GM18909 (cell line): ENCODE results near the gene RAI1.

Experiments
- ATAC-seq: cut with Tn5 transposase; IDR thresholded peaks from one replicate; pipeline ENCODE4 v1.9.1; 2021; ENCODE audit warnings: mild to moderate bottlenecking; ENCODE audit not compliant: unreplicated experiment, poor library complexity

Gene RAI1

GRCh38 chr17:17779015-17779611, 97.9 kb downstream of the RAI1 start:
- no peak for ATAC-seq

- no peak for ATAC-seq
Observed at GRCh38 chr17:17780922-17781590, 99.8 kb downstream of the RAI1 start.

GRCh38 chr17:17781591-17782496, 100.6 kb downstream of the RAI1 start:
- ATAC-seq, result no peak

GRCh38 chr17:17782523-17783115, 101.4 kb downstream of the RAI1 start:
- ATAC-seq, result peak; percentile 13

GRCh38 chr17:17783116-17783824, 102.0 kb downstream of the RAI1 start:
- peak; percentile 38 for ATAC-seq

- ATAC-seq, result peak; percentile 12
Observed at GRCh38 chr17:17783825-17784656, 102.8 kb downstream of the RAI1 start.

- no peak for ATAC-seq
Observed at GRCh38 chr17:17784657-17785267, 103.5 kb downstream of the RAI1 start.

- ATAC-seq, result no peak
Observed at GRCh38 chr17:17785407-17785806, 104.1 kb downstream of the RAI1 start.

- ATAC-seq, result no peak
Observed at GRCh38 chr17:17786998-17787397, 105.7 kb downstream of the RAI1 start.

GRCh38 chr17:17787568-17787967, 106.3 kb downstream of the RAI1 start:
- ATAC-seq, result no peak

- no peak for ATAC-seq
Observed at GRCh38 chr17:17788967-17789366, 107.7 kb downstream of the RAI1 start.

- ATAC-seq, result no peak
Observed at GRCh38 chr17:17789410-17789809, 108.2 kb downstream of the RAI1 start.

- no peak for ATAC-seq
Observed at GRCh38 chr17:17789828-17790636, 108.8 kb downstream of the RAI1 start.

GRCh38 chr17:17790637-17791464, 109.6 kb downstream of the RAI1 start:
- no peak for ATAC-seq

- no peak for ATAC-seq
Observed at GRCh38 chr17:17792037-17792550, 110.8 kb downstream of the RAI1 start.

- no peak for ATAC-seq
Observed at GRCh38 chr17:17792551-17793377, 111.5 kb downstream of the RAI1 start.
